HG03354 (cell line): ENCODE results near the gene CTDSPL2.
"Not testable (repeated sequence)": the region's sequence is repeated elsewhere in the genome, so short reads cannot be mapped to it uniquely, and the experiment has no call there.

Experiments used
- ATAC-seq: cut with Tn5 transposase; IDR thresholded peaks from one replicate; pipeline ENCODE4 v1.9.1; 2021; ENCODE audit warnings: mild to moderate bottlenecking; ENCODE audit not compliant: unreplicated experiment, poor library complexity, severe bottlenecking

The CTDSPL2 gene

GRCh38 chr15:44479343-44479742 lies 51.9 kb downstream of the CTDSPL2 start:
- no peak for ATAC-seq

GRCh38 chr15:44482090-44482489 lies 54.7 kb downstream of the CTDSPL2 start:
- no peak for ATAC-seq

- no peak for ATAC-seq
Measured at GRCh38 chr15:44485880-44486279, 58.5 kb downstream of the CTDSPL2 start.

GRCh38 chr15:44489464-44489863 lies 62.0 kb downstream of the CTDSPL2 start:
- ATAC-seq = peak; percentile 74

GRCh38 chr15:44490622-44491021 lies 63.2 kb downstream of the CTDSPL2 start:
- no peak for ATAC-seq

- no peak for ATAC-seq
Measured at GRCh38 chr15:44492040-44492439, 64.6 kb downstream of the CTDSPL2 start.

- no peak for ATAC-seq
Measured at GRCh38 chr15:44492672-44493071, 65.2 kb downstream of the CTDSPL2 start.

- ATAC-seq = no peak
Measured at GRCh38 chr15:44495562-44495961, 68.1 kb downstream of the CTDSPL2 start.

GRCh38 chr15:44500555-44500954 lies 73.1 kb downstream of the CTDSPL2 start:
- ATAC-seq = peak; percentile 58

- peak; percentile 48 for ATAC-seq
Measured at GRCh38 chr15:44501768-44502366, 74.4 kb downstream of the CTDSPL2 start.

- no peak for ATAC-seq
Measured at GRCh38 chr15:44516436-44516835, 89.0 kb downstream of the CTDSPL2 start.

- no peak for ATAC-seq
Measured at GRCh38 chr15:44519537-44519936, 92.1 kb downstream of the CTDSPL2 start.

GRCh38 chr15:44525018-44525417 lies 97.6 kb downstream of the CTDSPL2 start:
- no peak for ATAC-seq

- no peak for ATAC-seq
Measured at GRCh38 chr15:44527241-44527640, 99.8 kb downstream of the CTDSPL2 start.

- ATAC-seq = no peak
Measured at GRCh38 chr15:44529864-44530604, 102.6 kb downstream of the CTDSPL2 start.

GRCh38 chr15:44530653-44531052 lies 103.2 kb downstream of the CTDSPL2 start:
- ATAC-seq = no peak

- not testable (repeated sequence) for ATAC-seq
Measured at GRCh38 chr15:44532275-44532674, 104.8 kb downstream of the CTDSPL2 start.

- ATAC-seq = no peak
Measured at GRCh38 chr15:44532689-44533088, 105.3 kb downstream of the CTDSPL2 start.

GRCh38 chr15:44535092-44535491 lies 107.7 kb downstream of the CTDSPL2 start:
- no peak for ATAC-seq

GRCh38 chr15:44535523-44536301 lies 108.3 kb downstream of the CTDSPL2 start:
- no peak for ATAC-seq
